H1 (cell line): ENCODE results near the gene RAB3GAP2. TPM values are rescaled to one million over a fixed set of nuclear protein-coding genes. Genes with fewer than 3 reads are reported as not detected.
A peak's percentile ranks its signal among the peaks of the same experiment; 100 is the strongest.

Source experiments
- CTCF ChIA-PET: fragments of 300-600 bp; sonication (Branson Sonifier 250); formaldehyde crosslinking; loops from one replicate; lab custom pipeline; 2021; ENCODE audit not compliant: partially characterized antibody; lab: Charles Lee
- POLR2A ChIA-PET: fragments of 300-600 bp; sonication (Branson Sonifier 250); formaldehyde crosslinking; loops from one replicate; lab custom pipeline; 2021; ENCODE audit warnings: inconsistent platforms; ENCODE audit not compliant: partially characterized antibody; lab: Charles Lee
- DNase-seq, 2 experiments: peaks; one replicate each; pipeline versions ENCODE4 v3.0.0 to v3.0.0-alpha.2; 2010 to 2022; ENCODE audit warnings: low spot score in 2 of 2, low read depth in 1 of 2, mixed read lengths in 1 of 2
- FAIRE-seq: peaks from 2 replicates; lab custom pipeline; 2011; peaks lifted over from hg19 to GRCh38; lab: Jason Lieb, UNC
- H2AFZ ChIP-seq: 2 replicates; pipeline ENCODE4 v1.8.1; 2012; ENCODE audit warnings: low read length, inconsistent platforms
- H2AK5ac ChIP-seq: 2 replicates; pipeline ENCODE4 v1.6.1; 2013; ENCODE audit warnings: low read depth, low read length
- H2BK120ac ChIP-seq: replicated peaks from 2 replicates; pipeline ENCODE3; 2013; ENCODE audit warnings: low read depth, low read length, inconsistent platforms
- H2BK12ac ChIP-seq: 2 replicates; pipeline ENCODE4 v1.6.1; 2013; ENCODE audit warnings: low read depth, low read length
- H2BK15ac ChIP-seq: 2 replicates; pipeline ENCODE4 v1.6.1; 2013; ENCODE audit warnings: low read length
- H2BK20ac ChIP-seq: 2 replicates; pipeline ENCODE4 v1.6.1; 2013; ENCODE audit warnings: low read length
- H2BK5ac ChIP-seq: 2 replicates; pipeline ENCODE4 v1.6.1; 2013; ENCODE audit warnings: low read depth, low read length
- H3K14ac ChIP-seq: 2 replicates; pipeline ENCODE4 v1.6.1; 2013; ENCODE audit warnings: inconsistent platforms; ENCODE audit not compliant: insufficient read length
- H3K18ac ChIP-seq: 2 replicates; pipeline ENCODE4 v1.6.1; 2013; ENCODE audit warnings: low read length; ENCODE audit errors: extremely low read depth
- H3K23ac ChIP-seq: 2 replicates; pipeline ENCODE4 v1.6.1; 2013; ENCODE audit warnings: inconsistent platforms; ENCODE audit not compliant: insufficient read length
- H3K23me2 ChIP-seq: 2 replicates; pipeline ENCODE4 v1.6.1; 2013; ENCODE audit warnings: low read depth, low read length
- H3K27ac ChIP-seq: 2 replicates; pipeline ENCODE4 v1.6.1; 2011; ENCODE audit warnings: low read depth, low read length, inconsistent platforms
- H3K27me3 ChIP-seq, 4 experiments: replicated peaks in 1 of 4; 1 replicate in 1 of 4; 2 replicates in 3 of 4; pipeline versions ENCODE4 v1.6.1 to v1.8.1; 2011 to 2013; ENCODE audit warnings: low read length in 3 of 4, mild to moderate bottlenecking in 3 of 4, inconsistent platforms in 2 of 4, mixed read lengths in 2 of 4, moderate library complexity in 1 of 4; ENCODE audit not compliant: control insufficient read depth in 3 of 4, insufficient read depth in 3 of 4; ENCODE audit errors: extremely low read depth in 1 of 4
- H3K36me3 ChIP-seq, 4 experiments: 2 replicates each; pipeline versions ENCODE4 v1.6.1 to v1.8.1; 2011 to 2013; ENCODE audit warnings: mild to moderate bottlenecking in 4 of 4, low read length in 3 of 4, moderate library complexity in 2 of 4, control low read depth in 1 of 4, inconsistent platforms in 1 of 4; ENCODE audit not compliant: insufficient read depth in 4 of 4, control insufficient read depth in 2 of 4
- H3K4ac ChIP-seq: replicated peaks from 2 replicates; pipeline ENCODE3; 2013; ENCODE audit warnings: low read length, low read depth, mixed read lengths, inconsistent platforms; ENCODE audit not compliant: insufficient read length
- H3K4me1 ChIP-seq, 4 experiments: replicated peaks in 1 of 4; 1 replicate in 1 of 4; 2 replicates in 3 of 4; pipeline versions ENCODE4 v1.6.1 to v1.8.1; 2011 to 2013; ENCODE audit warnings: low read length in 3 of 4, inconsistent platforms in 2 of 4, mixed read lengths in 1 of 4; ENCODE audit not compliant: insufficient read depth in 4 of 4, control insufficient read depth in 3 of 4
- H3K4me2 ChIP-seq, 2 experiments: 2 replicates each; pipeline versions ENCODE4 v1.6.1 to v1.8.1; 2011 to 2013; ENCODE audit warnings: low read depth in 2 of 2, low read length in 2 of 2, control low read depth in 1 of 2, inconsistent platforms in 1 of 2, mild to moderate bottlenecking in 1 of 2; ENCODE audit not compliant: insufficient read depth in 1 of 2
- H3K4me3 ChIP-seq, 4 experiments: fragments of 200-600, 300-600 bp in 1 of 4; sonication (generic), shearing (Covaris generic), sonication (Bioruptor Twin) in 1 of 4; 2 replicates each; pipeline versions ENCODE4 v1.5.1 to v1.8.1; 2011 to 2016; ENCODE audit warnings: low read length in 4 of 4, low read depth in 3 of 4, control low read depth in 2 of 4, inconsistent platforms in 2 of 4, mild to moderate bottlenecking in 2 of 4, mixed read lengths in 1 of 4, moderate library complexity in 1 of 4; ENCODE audit not compliant: insufficient read depth in 2 of 4; ENCODE audit errors: extremely low read depth in 1 of 4
- H3K56ac ChIP-seq: replicated peaks from 2 replicates; pipeline ENCODE3; 2013; ENCODE audit warnings: low read depth, mild to moderate bottlenecking, mixed read lengths, low read length, inconsistent platforms; ENCODE audit not compliant: insufficient read length
- H3K79me1 ChIP-seq: 2 replicates; pipeline ENCODE4 v1.6.1; 2013; ENCODE audit warnings: low read depth, low read length, control low read depth
- H3K79me2 ChIP-seq, 2 experiments: 2 replicates each; pipeline versions ENCODE4 v1.6.1 to v1.8.1; 2012 to 2013; ENCODE audit warnings: low read length in 2 of 2, mild to moderate bottlenecking in 2 of 2, inconsistent platforms in 1 of 2; ENCODE audit not compliant: insufficient read depth in 2 of 2, control insufficient read depth in 1 of 2
- H3K9ac ChIP-seq, 4 experiments: replicated peaks in 1 of 4; 1 replicate in 1 of 4; 2 replicates in 3 of 4; pipeline versions ENCODE4 v1.6.1 to v1.8.1; 2011 to 2013; ENCODE audit warnings: low read depth in 3 of 4, low read length in 3 of 4, control low read depth in 2 of 4, mild to moderate bottlenecking in 2 of 4, moderate library complexity in 2 of 4, inconsistent platforms in 1 of 4; ENCODE audit errors: extremely low read depth in 1 of 4
- H3K9me3 ChIP-seq, 2 experiments: 2 replicates each; pipeline versions ENCODE4 v1.6.1 to v1.8.1; 2012 to 2013; ENCODE audit warnings: mild to moderate bottlenecking in 2 of 2, moderate library complexity in 2 of 2, control low read depth in 1 of 2, inconsistent platforms in 1 of 2, low read depth in 1 of 2, low read length in 1 of 2, mixed read lengths in 1 of 2; ENCODE audit not compliant: insufficient read depth in 2 of 2
- H4K20me1 ChIP-seq, 2 experiments: replicated peaks in 1 of 2; 2 replicates each; pipeline versions ENCODE3 to v1.8.1; 2011 to 2013; ENCODE audit warnings: inconsistent platforms in 2 of 2, low read length in 2 of 2, mild to moderate bottlenecking in 1 of 2; ENCODE audit not compliant: insufficient read depth in 2 of 2, control insufficient read depth in 1 of 2
- H4K5ac ChIP-seq: 2 replicates; pipeline ENCODE4 v1.6.1; 2013; ENCODE audit warnings: low read length, low read depth, mixed read lengths, inconsistent platforms; ENCODE audit not compliant: insufficient read length
- H4K8ac ChIP-seq: 2 replicates; pipeline ENCODE4 v1.8.0; 2013; ENCODE audit warnings: mild to moderate bottlenecking, moderate library complexity, low read length, inconsistent platforms; ENCODE audit not compliant: insufficient read depth; ENCODE audit errors: extremely low read depth
- H4K91ac ChIP-seq: replicated peaks from 2 replicates; pipeline ENCODE3; 2013; ENCODE audit warnings: low read length, mixed read lengths, inconsistent platforms; ENCODE audit not compliant: insufficient read length
- BRCA1 ChIP-seq: IDR thresholded peaks from 2 replicates; pipeline ENCODE4 v1.6.1; 2012; ENCODE audit warnings: low read depth, low read length, improper control_type of control experiment
- CHD2 ChIP-seq: IDR thresholded peaks from 2 replicates; pipeline ENCODE4 v1.6.1; 2012; ENCODE audit warnings: low read length, improper control_type of control experiment
- EGR1 ChIP-seq: IDR thresholded peaks from 2 replicates; pipeline ENCODE4 v1.6.1; 2011; ENCODE audit warnings: low read depth, low read length, borderline replicate concordance
- EZH2 ChIP-seq: fragments of 200-600 bp; sonication (generic); IDR thresholded peaks from 2 replicates; pipeline ENCODE4 v1.7.1; 2012; ENCODE audit warnings: low read depth, mild to moderate bottlenecking, moderate library complexity, low read length, inconsistent platforms; ENCODE audit not compliant: severe bottlenecking
- GABPA ChIP-seq: IDR thresholded peaks from 2 replicates; pipeline ENCODE4 v1.6.1; 2011; ENCODE audit warnings: mild to moderate bottlenecking, low read length, moderate library complexity, borderline replicate concordance; ENCODE audit not compliant: insufficient read depth
- HDAC6 ChIP-seq: IDR thresholded peaks from one replicate; pipeline ENCODE4 v1.7.1; 2012; ENCODE audit warnings: low read depth, mild to moderate bottlenecking, inconsistent platforms, low read length, moderate library complexity
- JUND ChIP-seq: IDR thresholded peaks from 2 replicates; pipeline ENCODE4 v1.6.1; 2011; ENCODE audit warnings: mild to moderate bottlenecking, improper control_type of control experiment, low read length
- KDM1A ChIP-seq: fragments of 200-600, 300-600 bp; sonication (generic); IDR thresholded peaks from 2 replicates; pipeline ENCODE4 v1.7.1; 2016; ENCODE audit warnings: mild to moderate bottlenecking, low read length, borderline replicate concordance
- KDM4A ChIP-seq: IDR thresholded peaks from one replicate; pipeline ENCODE4 v1.7.1; 2012; ENCODE audit warnings: low read depth, mild to moderate bottlenecking, moderate library complexity, low read length, inconsistent platforms; ENCODE audit not compliant: severe bottlenecking
- KDM5A ChIP-seq: fragments of 200-600 bp; IDR thresholded peaks from 2 replicates; pipeline ENCODE4 v1.7.1; 2012; ENCODE audit warnings: mild to moderate bottlenecking, low read length, inconsistent platforms, mixed read lengths
- NANOG ChIP-seq: IDR thresholded peaks from 2 replicates; pipeline ENCODE4 v1.6.1; 2011; ENCODE audit warnings: low read length, low read depth, mild to moderate bottlenecking, inconsistent platforms; ENCODE audit not compliant: insufficient read depth, poor library complexity, severe bottlenecking
- POLR2AphosphoS5 ChIP-seq: IDR thresholded peaks from 2 replicates; pipeline ENCODE4 v1.6.1; 2011; ENCODE audit warnings: low read depth, low read length
- SAP30 ChIP-seq: fragments of 300-600 bp; sonication (generic); IDR thresholded peaks from 2 replicates; pipeline ENCODE4 v1.7.1; 2012; ENCODE audit warnings: low read length, moderate library complexity, mild to moderate bottlenecking, inconsistent platforms; ENCODE audit not compliant: insufficient read depth, insufficient replicate concordance
- TAF7 ChIP-seq: optimal IDR thresholded peaks from 2 replicates; pipeline ENCODE3; 2011; ENCODE audit warnings: low read depth, mild to moderate bottlenecking, inconsistent platforms, low read length, moderate library complexity, borderline replicate concordance
- WGBS, 2 experiments: shearing (Covaris generic) in 1 of 2; methylation state at CpG; one replicate each; pipeline versions ENCODE4 v1.1.6 to v1.1.7; 2013 to 2015; ENCODE audit warnings: low lambda C conversion rate in 2 of 2, mixed read lengths in 2 of 2, inconsistent platforms in 1 of 2, low coverage in 1 of 2, missing lambda C conversion rate in 1 of 2; ENCODE audit not compliant: insufficient replicate concordance in 2 of 2, insufficient coverage in 1 of 2, insufficient read length in 1 of 2; ENCODE audit errors: extremely low coverage in 1 of 2, missing lambda C conversion rate in 1 of 2; 5-methylcytosine and 5-hydroxymethylcytosine counted together
- polyA plus RNA-seq, 7 experiments: library from polyadenylated mRNA; depleted of rRNA in 3 of 7; stranded (reverse) in 5 of 7; unstranded in 2 of 7; fragments of >200 nt in 5 of 7; fragments of 200-250 nt in 2 of 7; gene quantifications; 1 replicate in 5 of 7; 2 replicates in 1 of 7; 4 replicates in 1 of 7; pipeline versions ENCODE4 v1.2.1 to v1.2.3, GENCODE V29; 2011 to 2013; ENCODE audit warnings: missing spikeins in 2 of 7, mixed read lengths in 2 of 7
- total RNA-seq: library from RNA; stranded (reverse); fragmentation: NEBNext Ultra II Directional; extraction: Animal tissue kit (Norgen Biotek cat#: 25700); gene quantifications from 2 replicates; pipeline ENCODE4 v1.2.1, GENCODE V29; 2021

RAB3GAP2 gene
- total and polyA plus RNA-seq, 2 of the 8 experiments (the other 6 are each of a cell fraction or from before 2014, with no cell fraction given), result 19.7 to 52.7 TPM

- Histone ChIP-seq H3K9ac (no peak overlapping the region), H2BK120ac (peak overlapping the region; percentile 78), H3K14ac (no peak overlapping the region), H3K4me2 (no peak overlapping the region), H3K9me3 (no peaks in the 10 kb centered on the region), H3K4ac (no peak overlapping the region), H3K23me2 (peaks cover 5% of the 10 kb centered on the region), H3K79me2 (peaks cover 9 to 17% of the 10 kb centered on the region in 2 experiments), H4K5ac (no peak overlapping the region), H3K79me1 (peaks cover 2% of the 10 kb centered on the region; the same call in 1 of the 2 replicates), H3K27ac (no peak overlapping the region), H4K8ac (no peak overlapping the region), H2BK20ac (peak overlapping the region; percentile 57; the same call in 1 of the 2 replicates), H3K36me3 (no peaks in the 10 kb centered on the region), H2BK12ac (peak overlapping the region; percentile 40; the same call in 1 of the 2 replicates), H3K56ac (no peak overlapping the region), H3K4me1 (peaks cover 2 to 13% (median 6%) of the 10 kb centered on the region in 4 experiments; a peak in 6 of 7 replicates), H3K27me3 (no peaks in the 10 kb centered on the region), H3K18ac (no peak overlapping the region), H2AFZ (peak overlapping the region; percentile 86; the same call in 1 of the 2 replicates), H3K23ac (no peak overlapping the region), H4K91ac (no peak overlapping the region), H3K4me3 (no peak overlapping the region), H4K20me1 (no peaks in the 10 kb centered on the region), H2AK5ac (no peak overlapping the region), H2BK5ac (no peak overlapping the region; the same call in 1 of the 2 replicates), H2BK15ac (no peak overlapping the region)
- FAIRE-seq (no peak), DNase-seq (no peak)
- ChIA-PET POLR2A (interaction anchor here (1.1 to 1.7 kb wide), 2 partner anchors 12 to 18 kb away, joined by 3 to 4 read pairs; no protein-coding TSS in a partner anchor), CTCF (interaction anchor here (0.6 to 14.9 kb wide), 4 partner anchors 23 to 409 kb away, joined by 3 to 168 read pairs (median 4); no protein-coding TSS in a partner anchor)
- 82% methylated on average over 6 of the region's 6 CpGs; no CpG with 5 or more reads in 1 of the 2 experiments for WGBS, 2 experiments
- no peak for TF ChIP-seq EGR1
- no peak for TF ChIP-seq KDM1A
- TF ChIP-seq CHD2, result no peak
- no peak for TF ChIP-seq HDAC6
- TF ChIP-seq POLR2AphosphoS5, result no peak
- TF ChIP-seq NANOG, result no peak
- no peak for TF ChIP-seq TAF7
- TF ChIP-seq BRCA1, result no peak
- no peak for TF ChIP-seq SAP30
- TF ChIP-seq KDM5A, result no peak
- no peak for TF ChIP-seq GABPA
- TF ChIP-seq KDM4A, result no peak
- TF ChIP-seq EZH2, result no peak
- TF ChIP-seq JUND, result no peak
Measured at GRCh38 chr1:220275430-220275829, 3.2 kb upstream of the RAB3GAP2 start.
